HG02870 (cell line): Measurements from ENCODE around the gene SH3BGRL3.
"Not testable (repeated sequence)": the region's sequence is repeated elsewhere in the genome, so short reads cannot be mapped to it uniquely, and the experiment has no call there.

Source experiments
- ATAC-seq: cut with Tn5 transposase; IDR thresholded peaks from one replicate; pipeline ENCODE4 v1.9.1; 2021; ENCODE audit warnings: mild to moderate bottlenecking, moderate library complexity; ENCODE audit not compliant: unreplicated experiment

Gene SH3BGRL3

GRCh38 chr1:26290122-26290881 is 10.4 kb downstream of the SH3BGRL3 start:
- ATAC-seq: no peak

- no peak for ATAC-seq
These were observed 11.0 kb downstream of the SH3BGRL3 start for GRCh38 chr1:26290882-26291261.

- ATAC-seq: no peak
These were observed 11.5 kb downstream of the SH3BGRL3 start for GRCh38 chr1:26291433-26291832.

- no peak for ATAC-seq
These were observed 12.1 kb downstream of the SH3BGRL3 start for GRCh38 chr1:26291939-26292338.

- not testable (repeated sequence) for ATAC-seq
These were observed 12.8 kb downstream of the SH3BGRL3 start for GRCh38 chr1:26292735-26293134.

- no peak for ATAC-seq
These were observed 14.1 kb downstream of the SH3BGRL3 start for GRCh38 chr1:26293911-26294463.

GRCh38 chr1:26295194-26296138 is 15.6 kb downstream of the SH3BGRL3 start:
- ATAC-seq: no peak

- no peak for ATAC-seq
These were observed 16.6 kb downstream of the SH3BGRL3 start for GRCh38 chr1:26296340-26297056.

- no peak for ATAC-seq
These were observed 17.3 kb downstream of the SH3BGRL3 start for GRCh38 chr1:26297057-26297790.

GRCh38 chr1:26297791-26298124 is 17.9 kb downstream of the SH3BGRL3 start:
- ATAC-seq: no peak

- no peak for ATAC-seq
These were observed 20.8 kb downstream of the SH3BGRL3 start for GRCh38 chr1:26300578-26301275.

- no peak for ATAC-seq
These were observed 23.0 kb downstream of the SH3BGRL3 start for GRCh38 chr1:26302733-26303405.

GRCh38 chr1:26305667-26306289 is 25.9 kb downstream of the SH3BGRL3 start:
- ATAC-seq: no peak

- peak; percentile 98 for ATAC-seq
These were observed 26.7 kb downstream of the SH3BGRL3 start, which contains the start of gene UBXN11 for GRCh38 chr1:26306290-26307229. Gene UBXN11, minus strand, starts transcription at chr1:26306636. Its CDS starts 3,753 bp downstream, at chr1:26302883.

- no peak for ATAC-seq
These were observed 27.5 kb downstream of the SH3BGRL3 start for GRCh38 chr1:26307363-26307781.

- ATAC-seq: not testable (repeated sequence)
These were observed 28.3 kb downstream of the SH3BGRL3 start for GRCh38 chr1:26307966-26308899.
